Suprapubic skin (tissue), 4 donors: ENCODE measurements around the gene TSHZ2. TPM values are rescaled to one million over a fixed set of nuclear protein-coding genes. Genes with fewer than 3 reads are reported as not detected.

ENCODE experiments used
- DNase-seq, 2 donors: peaks; one replicate each; pipeline ENCODE4 v3.0.0-alpha.2; 2019; ENCODE audit warnings: low spot score in 2 of 2
- H3K27ac ChIP-seq: fragments of 200-600 bp; sonication (generic); one replicate; pipeline ENCODE4 v1.5.1; 2019
- H3K27me3 ChIP-seq: fragments of 200-600 bp; sonication (generic); one replicate; pipeline ENCODE4 v1.5.1; 2019
- H3K36me3 ChIP-seq: fragments of 200-600 bp; sonication (generic); one replicate; pipeline ENCODE4 v1.5.1; 2019
- H3K4me1 ChIP-seq: fragments of 200-600 bp; sonication (generic); one replicate; pipeline ENCODE4 v1.5.1; 2019
- H3K4me3 ChIP-seq: fragments of 200-600 bp; sonication (generic); one replicate; pipeline ENCODE4 v1.5.1; 2019; ENCODE audit warnings: mild to moderate bottlenecking
- H3K9me3 ChIP-seq: fragments of 200-600 bp; sonication (generic); one replicate; pipeline ENCODE4 v1.5.1; 2019
- CTCF ChIP-seq, 2 donors: fragments of 200-600 bp in 1 of 2; fragments of 450-650 bp in 1 of 2; sonication (generic) in 1 of 2; IDR thresholded peaks; one replicate each; pipeline ENCODE4 v1.5.1; 2016 to 2019; ENCODE audit warnings: antibody characterized with exemption in 2 of 2, mild to moderate bottlenecking in 1 of 2, moderate library complexity in 1 of 2
- EP300 ChIP-seq: sonication (generic); formaldehyde crosslinking; IDR thresholded peaks from one replicate; pipeline ENCODE4 v1.6.1; 2017; ENCODE audit warnings: antibody characterized with exemption
- POLR2A ChIP-seq, 2 donors: fragments of 450-650 bp; IDR thresholded peaks; one replicate each; pipeline ENCODE4 v1.6.1; 2017; ENCODE audit warnings: antibody characterized with exemption in 2 of 2, mild to moderate bottlenecking in 2 of 2, moderate library complexity in 2 of 2
- POLR2AphosphoS5 ChIP-seq, 3 donors: sonication (generic); formaldehyde crosslinking; IDR thresholded peaks; one replicate each; pipeline ENCODE4 v1.6.1; 2017; ENCODE audit warnings: antibody characterized with exemption in 3 of 3
- WGBS: methylation state at CpG from one replicate; pipeline ENCODE4 v1.1.5; 2018; 5-methylcytosine and 5-hydroxymethylcytosine counted together
- total RNA-seq, 4 donors: library from RNA; depleted of rRNA; stranded (reverse); fragments of >200 nt; gene quantifications; one replicate each; pipeline ENCODE4 v1.1.0, GENCODE V29; 2016

Gene TSHZ2
- total RNA-seq, 4 donors from 2014 or later = 10.2 to 24.7 (median 19.2) TPM

- Histone ChIP-seq H3K36me3 (no peaks in the 10 kb centered on the region), H3K9me3 (no peaks in the 10 kb centered on the region), H3K4me1 (no peaks in the 10 kb centered on the region), H3K27ac (no peak overlapping the region), H3K4me3 (no peak overlapping the region), H3K27me3 (no peaks in the 10 kb centered on the region)
- 71% methylated on average over 1 of the region's 1 CpG for WGBS
- no peak for TF ChIP-seq POLR2AphosphoS5 (IDR thresholded peaks at IDR 0.05)
- TF ChIP-seq EP300 = no peak
- no peak for TF ChIP-seq POLR2A (IDR thresholded peaks at IDR 0.05)
- TF ChIP-seq CTCF (IDR thresholded peaks at IDR 0.05) = no peak
- no peak for DNase-seq
Measured at GRCh38 chr20:52953020-52953419, 19.1 kb upstream of the TSHZ2 start.

- H3K4me1 ChIP-seq = no peaks in the 10 kb centered on the region
- H3K4me3 ChIP-seq = no peak overlapping the region
- no peaks in the 10 kb centered on the region for H3K9me3 ChIP-seq
- no peak for TF ChIP-seq CTCF (IDR thresholded peaks at IDR 0.05)
- no peak for TF ChIP-seq POLR2A (IDR thresholded peaks at IDR 0.05)
- no peak for TF ChIP-seq POLR2AphosphoS5 (IDR thresholded peaks at IDR 0.05)
- H3K27me3 ChIP-seq = no peaks in the 10 kb centered on the region
- DNase-seq = no peak
- no peaks in the 10 kb centered on the region for H3K36me3 ChIP-seq
- no peak overlapping the region for H3K27ac ChIP-seq
- WGBS = 94% methylated on average over 6 of the region's 6 CpGs
Measured at GRCh38 chr20:52954849-52955248, 17.3 kb upstream of the TSHZ2 start.

- DNase-seq = no peak
- no peaks in the 10 kb centered on the region for H3K4me1 ChIP-seq
- WGBS = 75% methylated on average over 4 of the region's 4 CpGs
- no peak overlapping the region for H3K27ac ChIP-seq
- H3K36me3 ChIP-seq = no peaks in the 10 kb centered on the region
- TF ChIP-seq EP300 = no peak
- no peak for TF ChIP-seq POLR2A (IDR thresholded peaks at IDR 0.05)
- no peak for TF ChIP-seq CTCF (IDR thresholded peaks at IDR 0.05)
- no peak for TF ChIP-seq POLR2AphosphoS5 (IDR thresholded peaks at IDR 0.05)
- H3K27me3 ChIP-seq = no peaks in the 10 kb centered on the region
- H3K9me3 ChIP-seq = no peaks in the 10 kb centered on the region
- H3K4me3 ChIP-seq = no peak overlapping the region
Measured at GRCh38 chr20:52958211-52958610, 13.9 kb upstream of the TSHZ2 start.

GRCh38 chr20:52959125-52959524, 13.0 kb upstream of the TSHZ2 start:
- 54% methylated on average over 5 of the region's 5 CpGs for WGBS
- Histone ChIP-seq H3K4me3 (no peak overlapping the region), H3K4me1 (no peaks in the 10 kb centered on the region), H3K36me3 (no peaks in the 10 kb centered on the region), H3K9me3 (no peaks in the 10 kb centered on the region), H3K27me3 (no peaks in the 10 kb centered on the region), H3K27ac (no peak overlapping the region)
- TF ChIP-seq EP300 = no peak
- TF ChIP-seq POLR2A (IDR thresholded peaks at IDR 0.05) = no peak
- TF ChIP-seq POLR2AphosphoS5 (IDR thresholded peaks at IDR 0.05) = no peak
- TF ChIP-seq CTCF (IDR thresholded peaks at IDR 0.05) = no peak
- DNase-seq = no peak

- DNase-seq = no peak
- H3K27ac ChIP-seq = no peak overlapping the region
- H3K4me3 ChIP-seq = no peak overlapping the region
- 88% methylated on average over 1 of the region's 1 CpG for WGBS
- no peaks in the 10 kb centered on the region for H3K36me3 ChIP-seq
- H3K27me3 ChIP-seq = no peaks in the 10 kb centered on the region
- no peak for TF ChIP-seq EP300
- no peak for TF ChIP-seq POLR2AphosphoS5 (IDR thresholded peaks at IDR 0.05)
- no peak for TF ChIP-seq POLR2A (IDR thresholded peaks at IDR 0.05)
- TF ChIP-seq CTCF (IDR thresholded peaks at IDR 0.05) = no peak
- H3K4me1 ChIP-seq = peaks cover 6% of the 10 kb centered on the region
- H3K9me3 ChIP-seq = no peaks in the 10 kb centered on the region
Measured at GRCh38 chr20:52962183-52962582, 10.0 kb upstream of the TSHZ2 start.
